DOHH2 (cell line): Measurements from ENCODE around the gene SOWAHA.

ENCODE experiments used
- H3F3A ChIP-seq: fragments of 200-600 bp; sonication (generic), shearing (Covaris generic); 2 replicates; pipeline ENCODE4 v1.6.0; 2016; ENCODE audit warnings: antibody characterized with exemption, mild to moderate bottlenecking; ENCODE audit not compliant: control insufficient read depth, insufficient read depth
- H3K27ac ChIP-seq: fragments of 200-600 bp; sonication (generic); 2 replicates; pipeline ENCODE4 v1.5.1; 2014; ENCODE audit warnings: low read depth, mild to moderate bottlenecking, low read length, moderate library complexity
- H3K27me3 ChIP-seq: fragments of 200-600 bp; sonication (generic); 2 replicates; pipeline ENCODE4 v1.6.1; 2014; ENCODE audit warnings: mild to moderate bottlenecking, low read length, mixed read lengths; ENCODE audit not compliant: control insufficient read depth
- H3K36me3 ChIP-seq: fragments of 200-600 bp; sonication (generic); 2 replicates; pipeline ENCODE4 v1.6.1; 2014; ENCODE audit warnings: mild to moderate bottlenecking, low read length, moderate library complexity, mixed read lengths; ENCODE audit not compliant: control insufficient read depth
- H3K4me1 ChIP-seq: fragments of 200-600 bp; sonication (generic); 2 replicates; pipeline ENCODE4 v1.6.1; 2014; ENCODE audit warnings: mild to moderate bottlenecking, low read length, mixed read lengths; ENCODE audit not compliant: control insufficient read depth
- H3K4me2 ChIP-seq: fragments of 200-600 bp; sonication (generic); 2 replicates; pipeline ENCODE4 v1.6.0; 2014; ENCODE audit warnings: mild to moderate bottlenecking, low read length, moderate library complexity
- H3K4me3 ChIP-seq: fragments of 200-600 bp; sonication (generic); 2 replicates; pipeline ENCODE4 v1.5.1; 2014; ENCODE audit warnings: mild to moderate bottlenecking, low read length, mixed read lengths
- H3K79me2 ChIP-seq: fragments of 200-600 bp; sonication (generic); 2 replicates; pipeline ENCODE4 v1.6.1; 2014; ENCODE audit warnings: mild to moderate bottlenecking, low read length, mixed read lengths; ENCODE audit not compliant: control insufficient read depth
- H3K9me2 ChIP-seq: fragments of 200-600 bp; sonication (generic); replicated peaks from 2 replicates; pipeline ENCODE4 v1.6.1; 2014; ENCODE audit warnings: mild to moderate bottlenecking, low read length, mixed read lengths; ENCODE audit not compliant: control insufficient read depth
- H3K9me3 ChIP-seq: fragments of 200-600 bp; sonication (generic); 2 replicates; pipeline ENCODE4 v1.6.1; 2014; ENCODE audit warnings: antibody characterized with exemption, low read length, mixed read lengths; ENCODE audit not compliant: control insufficient read depth, insufficient read depth
- H4K20me1 ChIP-seq: fragments of 200-600 bp; sonication (generic); 2 replicates; pipeline ENCODE4 v1.6.0; 2014; ENCODE audit warnings: low read depth, mild to moderate bottlenecking, antibody characterized with exemption, low read length, moderate library complexity; ENCODE audit not compliant: control insufficient read depth, insufficient read depth
- CTCF ChIP-seq: fragments of 200-600 bp; sonication (generic); IDR thresholded peaks from one replicate; pipeline ENCODE4 v1.5.1; 2014; ENCODE audit warnings: antibody characterized with exemption, mild to moderate bottlenecking, low read depth, low read length; ENCODE audit not compliant: poor library complexity, severe bottlenecking
- EZH2phosphoT487 ChIP-seq: fragments of 200-600 bp; sonication (generic); IDR thresholded peaks from 2 replicates; pipeline ENCODE4 v1.6.1; 2017; ENCODE audit warnings: borderline replicate concordance, mild to moderate bottlenecking, antibody characterized with exemption, low read length, moderate library complexity, mixed read lengths

The SOWAHA gene

GRCh38 chr5:132856011-132856410, 42.9 kb downstream of the SOWAHA start:
- Histone ChIP-seq H3K27me3 (no peaks in the 10 kb centered on the region; the same call in 1 of the 2 replicates), H3K4me1 (no peaks in the 10 kb centered on the region), H3K36me3 (no peaks in the 10 kb centered on the region), H3K9me2 (no peaks in the 10 kb centered on the region), H3K4me2 (no peak overlapping the region), H3K9me3 (no peaks in the 10 kb centered on the region), H3F3A (no peaks in the 10 kb centered on the region), H3K79me2 (no peaks in the 10 kb centered on the region), H3K4me3 (no peak overlapping the region), H3K27ac (no peak overlapping the region), H4K20me1 (no peaks in the 10 kb centered on the region)
- TF ChIP-seq CTCF (no peak), EZH2phosphoT487 (no peak)

- Histone ChIP-seq H3K79me2 (no peaks in the 10 kb centered on the region), H3K9me2 (no peaks in the 10 kb centered on the region), H3K4me1 (no peaks in the 10 kb centered on the region), H3K4me3 (no peak overlapping the region), H3K27ac (no peak overlapping the region), H3K36me3 (no peaks in the 10 kb centered on the region), H3K9me3 (no peaks in the 10 kb centered on the region), H3F3A (no peaks in the 10 kb centered on the region), H3K27me3 (peaks cover 2% of the 10 kb centered on the region; the same call in 1 of the 2 replicates), H4K20me1 (no peaks in the 10 kb centered on the region), H3K4me2 (no peak overlapping the region)
- TF ChIP-seq EZH2phosphoT487: no peak
- no peak for TF ChIP-seq CTCF
Measured at GRCh38 chr5:132859889-132860437, 46.9 kb downstream of the SOWAHA start.

- Histone ChIP-seq H3F3A (no peaks in the 10 kb centered on the region), H3K27ac (no peak overlapping the region), H3K4me2 (no peak overlapping the region), H3K4me3 (no peak overlapping the region), H3K9me2 (no peaks in the 10 kb centered on the region), H3K79me2 (peaks cover 2% of the 10 kb centered on the region), H3K36me3 (no peaks in the 10 kb centered on the region), H3K27me3 (peaks cover 2% of the 10 kb centered on the region; the same call in 1 of the 2 replicates), H3K4me1 (peaks cover 4% of the 10 kb centered on the region), H4K20me1 (no peaks in the 10 kb centered on the region), H3K9me3 (no peaks in the 10 kb centered on the region)
- TF ChIP-seq EZH2phosphoT487 (no peak), CTCF (no peak)
Measured at GRCh38 chr5:132860742-132861141, 47.6 kb downstream of the SOWAHA start.
